Neural progenitor cell (in vitro differentiated cells): ENCODE results near the gene OSTC. TPM values are rescaled to one million over a fixed set of nuclear protein-coding genes. Genes with fewer than 3 reads are reported as not detected.

ENCODE experiments used
- DNase-seq: peaks from one replicate; pipeline ENCODE4 v3.0.0-alpha.2; 2016; ENCODE audit warnings: low spot score
- H2AFZ ChIP-seq: fragments of 200-600 bp; sonication (generic); replicated peaks from 2 replicates; pipeline ENCODE4 v1.6.1; 2016; ENCODE audit warnings: antibody characterized with exemption
- H3F3A ChIP-seq: fragments of 200-600 bp; sonication (generic); 2 replicates; pipeline ENCODE4 v1.6.1; 2016; ENCODE audit warnings: antibody characterized with exemption, low read depth
- H3K27ac ChIP-seq: fragments of 200-600 bp; sonication (generic); 2 replicates; pipeline ENCODE4 v1.5.1; 2016; ENCODE audit warnings: mild to moderate bottlenecking
- H3K27me3 ChIP-seq: fragments of 200-600 bp; sonication (generic); 2 replicates; pipeline ENCODE4 v1.6.1; 2016; ENCODE audit warnings: mild to moderate bottlenecking, moderate library complexity
- H3K36me3 ChIP-seq: fragments of 200-600 bp; sonication (generic); 2 replicates; pipeline ENCODE4 v1.5.1; 2016
- H3K4me1 ChIP-seq: fragments of 200-600 bp; sonication (generic); 2 replicates; pipeline ENCODE4 v1.6.1; 2016; ENCODE audit warnings: mixed run types
- H3K4me2 ChIP-seq: fragments of 200-600 bp; sonication (generic); 2 replicates; pipeline ENCODE4 v1.6.1; 2016
- H3K4me3 ChIP-seq: fragments of 200-600 bp; sonication (generic); 2 replicates; pipeline ENCODE4 v1.5.1; 2016
- H3K79me2 ChIP-seq: fragments of 200-600 bp; sonication (generic); 2 replicates; pipeline ENCODE4 v1.6.1; 2016; ENCODE audit warnings: low read depth
- H3K9ac ChIP-seq: fragments of 200-600 bp; sonication (generic); 2 replicates; pipeline ENCODE4 v1.6.1; 2016
- H3K9me3 ChIP-seq: fragments of 200-600 bp; sonication (generic); 2 replicates; pipeline ENCODE4 v1.5.1; 2016; ENCODE audit warnings: low read depth
- H4K20me1 ChIP-seq: fragments of 200-600 bp; sonication (generic); 2 replicates; pipeline ENCODE4 v1.6.1; 2016; ENCODE audit warnings: low read depth
- H3K27ac Mint-ChIP-seq: 3 replicates; pipeline ENCODE4 v1.8.0; 2021; ENCODE audit warnings: mixed read lengths
- H3K27me3 Mint-ChIP-seq: 2 replicates; pipeline ENCODE4 v1.8.0; 2022; ENCODE audit warnings: low read depth, mild to moderate bottlenecking, inconsistent platforms, moderate library complexity, mixed read lengths; ENCODE audit not compliant: insufficient read depth
- H3K36me3 Mint-ChIP-seq: 3 replicates; pipeline ENCODE4 v1.8.0; 2021; ENCODE audit warnings: mixed read lengths
- H3K4me1 Mint-ChIP-seq: 3 replicates; pipeline ENCODE4 v1.8.0; 2021; ENCODE audit warnings: mixed read lengths
- H3K4me3 Mint-ChIP-seq: 3 replicates; pipeline ENCODE4 v1.8.0; 2021; ENCODE audit warnings: mild to moderate bottlenecking, moderate library complexity, mixed read lengths
- H3K9me3 Mint-ChIP-seq: 3 replicates; pipeline ENCODE4 v1.8.0; 2020; ENCODE audit warnings: mixed read lengths
- EZH2 ChIP-seq: fragments of 200-600 bp; sonication (generic); IDR thresholded peaks from 2 replicates; pipeline ENCODE4 v1.6.1; 2017; ENCODE audit warnings: antibody characterized with exemption, mild to moderate bottlenecking, moderate library complexity
- EZH2phosphoT487 ChIP-seq: fragments of 200-600 bp; sonication (generic); IDR thresholded peaks from 2 replicates; pipeline ENCODE4 v1.6.1; 2017; ENCODE audit warnings: antibody characterized with exemption
- total RNA-seq: library from RNA; depleted of rRNA; stranded (reverse); fragments of >200 nt; gene quantifications from 2 replicates; pipeline ENCODE4 v1.2.3, GENCODE V29; 2015; ENCODE audit warnings: low replicate concordance
- TF ChIP-seq, protein P1 (sequence below): fragments of 200-600 bp; sonication (generic); IDR thresholded peaks from 2 replicates; pipeline ENCODE4 v1.5.1; 2017; ENCODE audit warnings: antibody characterized with exemption, mild to moderate bottlenecking

Gene OSTC
- total RNA-seq, 1 donor from 2014 or later = 290 TPM

DNA sequence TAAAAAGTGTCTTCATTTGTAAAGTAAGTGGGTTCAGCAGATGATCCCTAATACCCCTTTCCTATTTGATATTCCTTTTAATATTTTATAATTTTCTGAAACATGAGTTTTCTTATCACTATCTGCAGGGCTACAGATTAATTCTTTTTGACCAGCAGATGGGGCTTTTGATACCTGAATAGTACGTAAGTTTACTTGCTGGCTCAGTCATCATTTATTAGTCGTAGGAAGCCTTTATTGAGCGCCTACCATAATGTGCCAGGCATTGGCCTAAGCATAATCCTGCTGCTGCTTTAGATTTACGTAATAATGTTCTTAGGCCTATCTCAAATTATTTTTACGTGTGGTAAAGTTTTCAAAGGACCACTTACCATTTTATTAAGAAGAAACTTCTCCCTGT lies 33.1 kb downstream of the OSTC start:
- no peaks in the 10 kb centered on the region for H3K9me3 Mint-ChIP-seq
- no peaks in the 10 kb centered on the region for H3K9me3 ChIP-seq

DNA sequence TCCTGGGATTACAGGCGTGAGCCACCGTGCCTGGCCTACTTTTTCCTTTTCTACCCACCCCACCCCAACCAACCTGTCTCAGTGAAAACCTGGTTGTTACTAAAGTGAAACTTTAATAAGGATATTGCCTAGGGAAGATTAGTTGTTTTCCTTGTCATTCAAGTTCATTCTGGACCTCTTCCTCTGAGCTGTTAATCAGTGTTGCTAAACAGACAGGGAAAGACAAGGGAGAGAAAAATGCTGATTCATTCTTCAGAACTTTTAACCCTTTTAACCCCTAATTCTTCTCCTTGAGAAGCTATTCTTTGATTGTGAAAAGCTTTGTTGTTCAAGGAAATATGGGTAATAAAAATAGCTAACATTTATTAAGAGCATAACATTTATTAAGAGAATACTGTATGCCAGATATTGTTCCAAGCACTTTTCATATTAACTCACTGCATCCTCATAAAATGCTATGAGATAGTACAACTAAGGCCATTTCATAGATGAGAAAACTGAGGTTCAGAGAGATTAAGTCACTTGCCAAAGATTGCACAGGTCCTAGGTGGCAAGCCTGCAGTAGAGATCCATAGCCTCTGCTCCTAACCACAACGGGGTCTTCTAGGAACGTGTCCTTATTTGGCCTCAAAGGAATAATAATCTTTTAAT lies 34.8 kb downstream of the OSTC start:
- no peaks in the 10 kb centered on the region for H3K36me3 ChIP-seq
- H3K27ac ChIP-seq = no peak overlapping the region
- peaks cover 2% of the 10 kb centered on the region for H3K27me3 Mint-ChIP-seq
- no peaks in the 10 kb centered on the region for H3K4me1 ChIP-seq
- H3K36me3 Mint-ChIP-seq = peaks cover 2% of the 10 kb centered on the region
- no peaks in the 10 kb centered on the region for H3K79me2 ChIP-seq
- H3F3A ChIP-seq = no peaks in the 10 kb centered on the region
- no peaks in the 10 kb centered on the region for H4K20me1 ChIP-seq
- H3K9me3 ChIP-seq = no peaks in the 10 kb centered on the region
- H3K9ac ChIP-seq = no peak overlapping the region
- no peak overlapping the region for H3K4me3 ChIP-seq
- H3K27ac Mint-ChIP-seq = no peak overlapping the region
- H3K4me3 Mint-ChIP-seq = no peak overlapping the region
- no peaks in the 10 kb centered on the region for H3K27me3 ChIP-seq
- TF ChIP-seq, protein P1, sequence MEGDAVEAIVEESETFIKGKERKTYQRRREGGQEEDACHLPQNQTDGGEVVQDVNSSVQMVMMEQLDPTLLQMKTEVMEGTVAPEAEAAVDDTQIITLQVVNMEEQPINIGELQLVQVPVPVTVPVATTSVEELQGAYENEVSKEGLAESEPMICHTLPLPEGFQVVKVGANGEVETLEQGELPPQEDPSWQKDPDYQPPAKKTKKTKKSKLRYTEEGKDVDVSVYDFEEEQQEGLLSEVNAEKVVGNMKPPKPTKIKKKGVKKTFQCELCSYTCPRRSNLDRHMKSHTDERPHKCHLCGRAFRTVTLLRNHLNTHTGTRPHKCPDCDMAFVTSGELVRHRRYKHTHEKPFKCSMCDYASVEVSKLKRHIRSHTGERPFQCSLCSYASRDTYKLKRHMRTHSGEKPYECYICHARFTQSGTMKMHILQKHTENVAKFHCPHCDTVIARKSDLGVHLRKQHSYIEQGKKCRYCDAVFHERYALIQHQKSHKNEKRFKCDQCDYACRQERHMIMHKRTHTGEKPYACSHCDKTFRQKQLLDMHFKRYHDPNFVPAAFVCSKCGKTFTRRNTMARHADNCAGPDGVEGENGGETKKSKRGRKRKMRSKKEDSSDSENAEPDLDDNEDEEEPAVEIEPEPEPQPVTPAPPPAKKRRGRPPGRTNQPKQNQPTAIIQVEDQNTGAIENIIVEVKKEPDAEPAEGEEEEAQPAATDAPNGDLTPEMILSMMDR = no peak
- no peak for TF ChIP-seq EZH2
- TF ChIP-seq EZH2phosphoT487 = no peak
- DNase-seq = no peak
- no peak overlapping the region for H3K4me2 ChIP-seq
- no peaks in the 10 kb centered on the region for H3K9me3 Mint-ChIP-seq
- H2AFZ ChIP-seq = no peak overlapping the region
- H3K4me1 Mint-ChIP-seq = no peaks in the 10 kb centered on the region

More for the DNA sequence above, 33.1 kb downstream of the OSTC start:
- Mint-ChIP-seq H3K4me1 (no peaks in the 10 kb centered on the region), H3K4me3 (no peak overlapping the region), H3K27me3 (peaks cover 2% of the 10 kb centered on the region), H3K36me3 (peaks cover 2% of the 10 kb centered on the region), H3K27ac (no peak overlapping the region)
- Histone ChIP-seq H3K4me3 (no peak overlapping the region), H3K27ac (no peak overlapping the region), H4K20me1 (no peaks in the 10 kb centered on the region), H2AFZ (no peak overlapping the region), H3K36me3 (no peaks in the 10 kb centered on the region), H3K27me3 (no peaks in the 10 kb centered on the region), H3K79me2 (no peaks in the 10 kb centered on the region), H3F3A (no peaks in the 10 kb centered on the region), H3K9ac (no peak overlapping the region), H3K4me1 (no peaks in the 10 kb centered on the region), H3K4me2 (no peak overlapping the region)
- TF ChIP-seq, protein P1 = peak; percentile 53
- no peak for TF ChIP-seq EZH2
- DNase-seq = peak; percentile 40

DNA sequence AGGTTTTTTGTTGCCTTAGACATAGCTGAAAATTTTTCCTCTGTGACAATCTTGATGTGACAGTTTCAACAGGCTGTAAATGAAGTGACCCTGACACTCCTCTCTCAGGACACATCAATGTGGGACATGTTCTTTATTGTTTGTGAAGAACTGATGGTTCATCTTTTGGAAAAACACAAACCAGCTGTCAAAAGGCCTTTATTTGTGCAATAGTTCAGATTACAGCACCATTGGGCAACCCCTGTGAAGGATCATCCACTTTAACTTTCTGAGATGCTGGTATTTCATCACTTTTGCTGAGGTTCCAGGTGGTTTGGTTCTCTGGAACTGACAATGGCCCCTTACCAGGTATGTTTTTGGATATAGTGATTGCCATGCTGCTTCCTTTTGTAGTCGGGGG lies 40.3 kb downstream of the OSTC start:
- Histone ChIP-seq H3K4me2 (no peak overlapping the region), H3K9ac (no peak overlapping the region), H2AFZ (no peak overlapping the region), H3K27me3 (no peaks in the 10 kb centered on the region), H3K4me3 (no peak overlapping the region), H3K9me3 (no peaks in the 10 kb centered on the region), H3K36me3 (no peaks in the 10 kb centered on the region), H3K27ac (no peak overlapping the region), H4K20me1 (no peaks in the 10 kb centered on the region), H3K4me1 (no peaks in the 10 kb centered on the region), H3F3A (no peaks in the 10 kb centered on the region), H3K79me2 (no peaks in the 10 kb centered on the region)
- TF ChIP-seq EZH2phosphoT487 (no peak), EZH2 (no peak)
- TF ChIP-seq, protein P1 = no peak
- Mint-ChIP-seq H3K27ac (no peak overlapping the region), H3K36me3 (no peaks in the 10 kb centered on the region), H3K4me3 (no peak overlapping the region), H3K9me3 (no peaks in the 10 kb centered on the region), H3K27me3 (no peaks in the 10 kb centered on the region), H3K4me1 (no peaks in the 10 kb centered on the region)
- DNase-seq = no peak
